ENCODE results near the gene ZNF556.

ZNF556 gene

DNA sequence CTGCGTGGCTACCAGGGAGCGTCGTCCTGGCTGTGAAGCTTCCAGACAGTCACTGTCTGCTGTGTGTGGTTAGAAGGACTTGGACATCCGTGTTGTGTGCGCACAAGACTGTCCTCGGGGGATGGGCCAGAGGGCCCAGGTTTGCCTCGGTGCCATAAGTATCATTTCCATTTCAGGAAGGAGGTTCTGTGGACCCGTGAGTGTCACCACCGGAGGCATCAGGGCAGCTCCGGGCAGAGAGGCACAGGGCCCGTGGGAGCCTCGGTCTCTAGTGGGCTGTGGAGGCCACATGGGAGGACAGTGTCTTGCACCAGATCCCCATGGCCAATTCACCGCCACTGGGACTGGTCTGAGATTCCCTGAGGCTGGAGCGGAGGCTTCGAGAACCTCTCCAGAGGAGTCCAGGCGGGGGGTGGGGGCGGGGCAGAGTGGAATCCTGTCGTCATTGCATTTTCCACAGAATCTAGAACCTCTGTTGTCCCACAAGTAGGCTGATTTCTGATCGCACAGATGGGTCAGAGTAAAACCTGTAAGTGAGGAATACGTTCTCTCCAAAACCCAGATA is 39.6 kb downstream of the ZNF556 start:
- no peak for DNase-seq

GRCh38 chr19:2912306-2912705 is 45.2 kb downstream of the ZNF556 start:
- no peak for DNase-seq

DNA sequence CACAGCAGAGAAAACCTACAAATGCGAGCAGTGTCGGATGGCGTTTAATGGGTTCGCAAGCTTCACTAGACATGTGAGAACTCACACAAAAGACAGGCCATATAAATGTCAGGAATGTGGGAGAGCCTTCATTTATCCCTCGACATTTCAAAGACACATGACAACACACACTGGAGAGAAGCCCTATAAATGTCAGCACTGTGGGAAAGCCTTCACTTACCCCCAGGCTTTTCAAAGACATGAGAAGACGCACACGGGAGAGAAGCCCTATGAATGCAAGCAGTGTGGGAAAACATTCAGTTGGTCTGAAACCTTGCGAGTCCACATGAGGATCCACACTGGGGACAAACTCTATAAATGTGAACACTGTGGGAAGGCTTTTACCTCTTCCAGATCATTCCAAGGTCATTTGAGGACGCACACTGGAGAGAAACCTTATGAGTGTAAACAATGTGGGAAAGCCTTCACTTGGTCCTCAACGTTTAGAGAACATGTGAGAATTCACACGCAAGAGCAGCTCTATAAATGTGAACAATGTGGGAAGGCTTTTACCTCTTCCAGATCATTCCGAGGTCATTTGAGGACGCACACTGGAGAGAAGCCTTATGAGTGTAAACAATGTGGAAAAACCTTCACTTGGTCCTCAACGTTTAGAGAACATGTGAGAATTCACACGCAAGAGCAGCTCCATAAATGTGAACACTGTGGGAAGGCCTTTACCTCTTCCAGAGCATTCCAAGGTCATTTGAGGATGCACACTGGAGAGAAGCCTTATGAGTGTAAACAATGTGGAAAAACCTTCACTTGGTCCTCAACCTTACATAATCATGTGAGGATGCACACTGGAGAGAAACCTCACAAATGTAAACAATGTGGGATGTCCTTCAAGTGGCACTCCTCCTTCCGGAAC is 50.4 kb downstream of the ZNF556 start:
- DNase-seq: no peak

- DNase-seq: no peak
Observed at GRCh38 chr19:2922987-2923386, 55.9 kb downstream of the ZNF556 start.

DNA sequence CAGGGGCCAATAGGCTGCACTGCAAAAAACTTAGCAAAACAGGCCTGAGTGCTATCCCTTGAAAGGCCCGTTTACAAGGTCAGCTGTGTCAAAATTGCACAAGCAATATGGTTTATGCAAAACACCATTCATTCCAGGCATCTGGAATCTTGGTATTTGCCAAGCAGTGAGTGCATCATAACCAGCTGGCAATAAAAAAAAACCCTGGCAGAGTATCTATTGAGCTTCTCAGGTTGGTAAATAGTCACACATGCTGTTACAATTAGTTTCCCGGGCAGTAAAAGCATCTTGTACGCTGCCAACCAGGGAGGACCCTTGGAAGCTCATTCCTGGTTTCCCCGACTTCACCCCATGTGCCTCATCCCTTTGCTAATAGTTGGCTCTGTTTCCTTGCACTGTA is 56.4 kb downstream of the ZNF556 start:
- DNase-seq: no peak

DNA sequence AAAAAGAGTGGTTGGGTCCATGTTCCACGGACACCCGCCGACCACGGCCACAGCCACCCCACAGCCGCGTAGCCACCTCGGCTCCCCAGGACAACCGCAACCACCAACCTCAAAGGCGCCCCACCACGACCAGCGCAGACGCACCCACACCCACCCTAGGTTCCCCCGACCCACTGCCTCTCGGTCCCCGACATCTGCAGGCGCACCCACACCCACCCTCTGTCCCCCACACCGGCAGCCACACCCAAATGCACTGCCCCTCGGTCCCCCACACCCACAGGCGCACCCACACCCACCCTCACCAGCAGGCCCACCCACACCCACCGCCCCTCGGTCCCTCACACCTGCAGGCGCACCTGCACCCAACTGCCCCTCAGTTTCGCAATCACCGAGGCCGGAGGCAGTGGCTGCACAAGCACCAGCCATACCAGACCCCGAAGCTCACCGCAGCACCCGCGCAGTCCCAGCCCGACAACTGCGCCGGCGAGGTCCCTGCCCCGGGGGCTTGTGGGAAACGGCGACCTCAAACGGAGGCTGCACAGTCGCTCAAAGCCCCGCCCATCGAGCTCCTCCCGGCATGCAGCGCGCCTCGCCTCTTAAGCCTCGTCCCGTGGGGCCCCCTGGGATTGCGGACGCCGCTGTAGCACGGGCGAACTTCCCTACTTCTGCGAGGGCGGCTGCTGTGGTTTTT is 59.4 kb downstream of the ZNF556 start:
- no peak for DNase-seq

DNA sequence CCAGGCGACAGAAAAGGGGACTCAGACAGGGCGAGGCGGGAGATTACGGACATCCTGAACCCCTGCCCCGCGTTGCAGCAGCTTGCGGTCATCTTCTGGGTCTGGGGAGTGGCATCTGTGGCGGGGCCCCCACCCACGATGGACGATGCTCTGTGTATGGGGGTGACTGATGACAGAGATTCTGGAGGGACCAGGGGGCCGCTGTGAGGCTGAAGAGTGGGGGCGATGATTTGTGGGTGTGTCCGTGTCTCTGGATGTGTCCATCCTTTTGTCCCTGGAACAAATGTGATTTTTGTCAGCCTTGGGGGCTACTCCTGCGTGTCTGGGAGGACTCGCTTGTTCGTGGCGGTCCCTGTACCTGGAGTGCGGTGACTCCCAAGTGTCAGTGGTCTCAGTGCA is 59.9 kb downstream of the ZNF556 start:
- no peak for DNase-seq

All from CD4-positive, alpha-beta T cell treated with Interleukin-21 for 1 hour (primary cell).